K562 (cell line): Measurements from ENCODE around the gene NAE1. TPM values are rescaled to one million over a fixed set of nuclear protein-coding genes. Genes with fewer than 3 reads are reported as not detected.

Experiments used
- ADNP ChIP-seq: fragments of 200-800 bp; sonication (Bioruptor generic); IDR thresholded peaks from 2 replicates; pipeline ENCODE4 v1.6.1; 2016; ENCODE audit warnings: missing genetic modification characterization, missing compliant biosample characterization
- BRCA1 ChIP-seq, 2 experiments: fragments of 450-650 bp in 1 of 2; sonication (generic) in 1 of 2; formaldehyde crosslinking in 1 of 2; IDR thresholded peaks; 2 replicates each; pipeline versions ENCODE4 v1.5.0 to v1.6.1; 2017 to 2020; ENCODE audit warnings: mild to moderate bottlenecking in 1 of 2, missing genetic modification reagents in 1 of 2
- CBX1 ChIP-seq: sonication (generic); IDR thresholded peaks from 2 replicates; pipeline ENCODE4 v1.6.1; 2016; ENCODE audit warnings: antibody characterized with exemption, low read depth, mild to moderate bottlenecking
- GTF2A2 ChIP-seq: IDR thresholded peaks from 2 replicates; pipeline ENCODE4 v1.6.1; 2016; ENCODE audit warnings: mild to moderate bottlenecking, missing genetic modification characterization, missing compliant biosample characterization
- MAZ ChIP-seq, 2 experiments: fragments of 450-650 bp in 1 of 2; sonication (generic) in 1 of 2; formaldehyde crosslinking; IDR thresholded peaks in 1 of 2; conservative IDR thresholded peaks in 1 of 2; 2 replicates each; pipeline versions ENCODE4 v1.4.0 to v1.5.0; 2020; ENCODE audit warnings: mild to moderate bottlenecking in 1 of 2, missing genetic modification reagents in 1 of 2
- MCM5 ChIP-seq: fragments of 450-650 bp; IDR thresholded peaks from 2 replicates; pipeline ENCODE4 v1.6.1; 2016; ENCODE audit warnings: low read depth
- MYC ChIP-seq, 2 experiments: fragments of 250-450 bp in 1 of 2; sonication (Bioruptor Pico) in 1 of 2; IDR thresholded peaks; 2 replicates each; pipeline versions ENCODE4 v1.5.1 to v1.6.1; 2012 to 2021; ENCODE audit warnings: low read depth in 2 of 2, borderline replicate concordance in 1 of 2, improper control_type of control experiment in 1 of 2, low read length in 1 of 2, mild to moderate bottlenecking in 1 of 2, moderate library complexity in 1 of 2
- NONO ChIP-seq, 2 experiments: fragments of 200-400 bp in 1 of 2; fragments of 450-650 bp in 1 of 2; formaldehyde crosslinking in 1 of 2; IDR thresholded peaks; 2 replicates each; pipeline ENCODE4 v1.6.1; 2017; ENCODE audit warnings: low read depth in 2 of 2, mild to moderate bottlenecking in 2 of 2, moderate library complexity in 2 of 2, low read length in 1 of 2
- RAD51 ChIP-seq: fragments of 450-650 bp; IDR thresholded peaks from 2 replicates; pipeline ENCODE4 v1.7.1; 2016; ENCODE audit warnings: low read depth, mild to moderate bottlenecking, borderline replicate concordance
- RBM34 ChIP-seq: fragments of 200-400 bp; formaldehyde crosslinking; IDR thresholded peaks from 2 replicates; pipeline ENCODE4 v1.6.1; 2018; ENCODE audit warnings: low read length, borderline replicate concordance; ENCODE audit not compliant: insufficient read depth
- SAFB2 ChIP-seq: fragments of 200-400 bp; formaldehyde crosslinking; IDR thresholded peaks from 2 replicates; pipeline ENCODE4 v1.6.1; 2018; ENCODE audit warnings: borderline replicate concordance, low read length, low read depth, moderate library complexity; ENCODE audit not compliant: severe bottlenecking
- SRSF3 ChIP-seq: fragments of 200-400 bp; formaldehyde crosslinking; IDR thresholded peaks from 2 replicates; pipeline ENCODE4 v1.6.1; 2016; ENCODE audit warnings: mild to moderate bottlenecking, low read length, moderate library complexity; ENCODE audit not compliant: insufficient read depth
- XRCC4 ChIP-seq: IDR thresholded peaks from one replicate; pipeline ENCODE4 v1.6.1; 2011; ENCODE audit not compliant: insufficient read depth, insufficient read length; ENCODE audit errors: extremely low read depth
- ZFX ChIP-seq: sonication (generic); formaldehyde crosslinking; IDR thresholded peaks from 2 replicates; pipeline ENCODE4 v1.8.0; 2022; ENCODE audit warnings: mild to moderate bottlenecking, missing genetic modification reagents, moderate library complexity
- ZNF778 ChIP-seq: fragments of 450-650 bp; formaldehyde crosslinking; IDR thresholded peaks from 2 replicates; pipeline ENCODE4 v1.4.0; 2020; ENCODE audit warnings: mild to moderate bottlenecking, moderate library complexity
- ZZZ3 ChIP-seq: fragments of 450-650 bp; IDR thresholded peaks from 2 replicates; pipeline ENCODE4 v1.6.1; 2016; ENCODE audit warnings: antibody characterized with exemption, mild to moderate bottlenecking, moderate library complexity
- polyA plus RNA-seq, 8 experiments: library from polyadenylated mRNA; depleted of rRNA in 4 of 8; stranded (reverse) in 5 of 8; unstranded in 3 of 8; fragments of >200 nt; fragmentation: Nextera tagmentation in 2 of 8; fragmentation: Illumina TruSeq in 1 of 8; extraction: Ambion mirVana in 2 of 8; extraction: Trizol in 1 of 8; gene quantifications; 2 replicates each; pipeline versions ENCODE4 v1.2.1 to v1.2.3, GENCODE V29; 2011 to 2014; ENCODE audit warnings: inconsistent platforms in 1 of 8, missing spikeins in 1 of 8
- total RNA-seq, 7 experiments: library from RNA; depleted of rRNA in 6 of 7; stranded (reverse); fragments of >200 nt in 6 of 7; fragmentation: Illumina TruSeq in 2 of 7; extraction: Trizol in 2 of 7; gene quantifications; 2 replicates each; pipeline versions ENCODE4 v1.2.1 to v1.2.3, GENCODE V29; 2011 to 2021; ENCODE audit warnings: low replicate concordance in 1 of 7
- TF ChIP-seq, protein P1 (sequence below): sonication (generic); IDR thresholded peaks from 2 replicates; pipeline ENCODE4 v1.6.1; 2016
- TF ChIP-seq, protein P2 (sequence below): sonication (generic); formaldehyde crosslinking; IDR thresholded peaks from 2 replicates; pipeline ENCODE4 v1.9.0; 2022; ENCODE audit warnings: mild to moderate bottlenecking, missing genetic modification reagents
- TF ChIP-seq, protein P3 (sequence below): sonication (generic); formaldehyde crosslinking; IDR thresholded peaks from 2 replicates; pipeline ENCODE4 v1.5.0; 2020; ENCODE audit warnings: missing genetic modification reagents
- TF ChIP-seq, protein P4 (sequence below): fragments of 150-350 bp; IDR thresholded peaks from 2 replicates; pipeline ENCODE4 v1.6.1; 2014; ENCODE audit warnings: low read depth, mild to moderate bottlenecking, low read length, borderline replicate concordance

Gene NAE1
- total and polyA plus RNA-seq, 9 of the 15 experiments (the other 6 are each of a cell fraction or from before 2014, with no cell fraction given) = 165 to 294 (median 230) TPM

DNA sequence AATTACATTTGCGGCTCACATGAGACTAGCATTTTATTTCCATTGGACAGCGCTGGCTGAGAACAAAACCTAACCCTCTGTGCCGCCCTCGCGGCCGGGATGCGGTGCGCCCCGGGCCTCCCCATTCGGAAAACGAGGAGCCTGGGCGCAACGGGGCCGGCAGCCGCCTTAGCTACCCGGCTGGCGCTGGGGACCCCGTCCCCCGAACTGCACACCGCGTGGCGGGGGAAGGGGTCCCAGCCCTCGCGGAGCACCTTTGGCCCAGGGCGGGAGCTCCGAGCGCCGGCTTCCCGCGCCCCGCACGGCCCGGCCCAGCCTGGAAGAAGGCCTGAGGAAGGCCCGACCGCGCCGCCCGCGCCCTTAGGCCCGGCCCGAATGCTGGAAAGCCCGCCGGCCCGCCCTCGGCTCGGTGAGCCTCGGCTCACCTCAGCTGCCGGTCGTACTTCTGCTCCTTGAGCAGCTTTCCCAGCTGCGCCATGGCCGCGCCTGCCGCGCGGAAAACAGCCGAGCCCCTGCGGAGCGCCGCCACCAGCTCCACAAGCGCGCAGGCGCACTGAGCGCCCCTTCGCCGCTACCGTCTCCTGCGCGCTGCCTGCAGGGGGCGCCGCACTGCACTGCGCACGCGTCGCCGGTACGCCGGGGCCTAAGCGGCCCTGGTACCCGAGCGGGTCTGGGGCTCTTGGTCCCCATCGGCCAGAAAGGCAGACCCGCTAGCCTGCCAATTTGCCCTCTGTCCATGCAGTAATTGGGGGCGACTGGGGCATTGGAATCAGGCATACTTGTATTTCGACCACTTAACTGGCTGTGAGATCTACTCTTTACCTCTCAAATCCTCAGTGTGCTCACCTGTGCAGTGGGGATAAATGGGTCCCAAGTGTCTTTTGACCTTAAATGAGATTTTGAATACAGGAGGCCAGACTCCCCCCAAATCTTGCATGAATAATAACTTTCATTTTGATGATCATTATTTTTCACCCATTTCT, at the start of gene NAE1 (continued):
- TF ChIP-seq, protein P1, sequence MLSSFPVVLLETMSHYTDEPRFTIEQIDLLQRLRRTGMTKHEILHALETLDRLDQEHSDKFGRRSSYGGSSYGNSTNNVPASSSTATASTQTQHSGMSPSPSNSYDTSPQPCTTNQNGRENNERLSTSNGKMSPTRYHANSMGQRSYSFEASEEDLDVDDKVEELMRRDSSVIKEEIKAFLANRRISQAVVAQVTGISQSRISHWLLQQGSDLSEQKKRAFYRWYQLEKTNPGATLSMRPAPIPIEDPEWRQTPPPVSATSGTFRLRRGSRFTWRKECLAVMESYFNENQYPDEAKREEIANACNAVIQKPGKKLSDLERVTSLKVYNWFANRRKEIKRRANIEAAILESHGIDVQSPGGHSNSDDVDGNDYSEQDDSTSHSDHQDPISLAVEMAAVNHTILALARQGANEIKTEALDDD = no peak
- TF ChIP-seq ZFX (CRISPR knock-in tag) (peak; percentile 100), ZNF778 (CRISPR knock-in tag) (no peak), ADNP (tag) (peak; percentile 96), RBM34 (no peak), MCM5 (no peak), BRCA1 (IDR thresholded peaks at IDR 0.05) (no peak), BRCA1 (CRISPR knock-in tag; IDR thresholded peaks at IDR 0.05) (no peak), MYC (IDR thresholded peaks at IDR 0.05; ENCODE audit: low read depth, low read length) (peak; percentile 71), MYC (CRISPR knock-in tag; IDR thresholded peaks at IDR 0.05; ENCODE audit: borderline replicate concordance, low read depth) (no peak), SAFB2 (no peak), RAD51 (no peak), XRCC4 (no peak), GTF2A2 (tag) (no peak), MAZ (CRISPR knock-in tag; conservative IDR thresholded peaks at IDR 0.05 in 1 of 2, IDR thresholded peaks at IDR 0.05 in 1 of 2) (peak; percentile 70 to 79), ZZZ3 (no peak), SRSF3 (no peak), NONO (IDR thresholded peaks at IDR 0.05; ENCODE audit: low read depth in 2 of 2, low read length in 1 of 2) (peak; percentile 72 to 80; a peak in 3 of 4 replicates), CBX1 (peak; percentile 63)
- TF ChIP-seq, protein P2, sequence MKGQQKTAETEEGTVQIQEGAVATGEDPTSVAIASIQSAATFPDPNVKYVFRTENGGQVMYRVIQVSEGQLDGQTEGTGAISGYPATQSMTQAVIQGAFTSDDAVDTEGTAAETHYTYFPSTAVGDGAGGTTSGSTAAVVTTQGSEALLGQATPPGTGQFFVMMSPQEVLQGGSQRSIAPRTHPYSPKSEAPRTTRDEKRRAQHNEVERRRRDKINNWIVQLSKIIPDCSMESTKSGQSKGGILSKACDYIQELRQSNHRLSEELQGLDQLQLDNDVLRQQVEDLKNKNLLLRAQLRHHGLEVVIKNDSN (CRISPR knock-in tag) = no peak
- TF ChIP-seq, protein P3, sequence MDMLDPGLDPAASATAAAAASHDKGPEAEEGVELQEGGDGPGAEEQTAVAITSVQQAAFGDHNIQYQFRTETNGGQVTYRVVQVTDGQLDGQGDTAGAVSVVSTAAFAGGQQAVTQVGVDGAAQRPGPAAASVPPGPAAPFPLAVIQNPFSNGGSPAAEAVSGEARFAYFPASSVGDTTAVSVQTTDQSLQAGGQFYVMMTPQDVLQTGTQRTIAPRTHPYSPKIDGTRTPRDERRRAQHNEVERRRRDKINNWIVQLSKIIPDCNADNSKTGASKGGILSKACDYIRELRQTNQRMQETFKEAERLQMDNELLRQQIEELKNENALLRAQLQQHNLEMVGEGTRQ (CRISPR knock-in tag) = no peak
- TF ChIP-seq, protein P4, sequence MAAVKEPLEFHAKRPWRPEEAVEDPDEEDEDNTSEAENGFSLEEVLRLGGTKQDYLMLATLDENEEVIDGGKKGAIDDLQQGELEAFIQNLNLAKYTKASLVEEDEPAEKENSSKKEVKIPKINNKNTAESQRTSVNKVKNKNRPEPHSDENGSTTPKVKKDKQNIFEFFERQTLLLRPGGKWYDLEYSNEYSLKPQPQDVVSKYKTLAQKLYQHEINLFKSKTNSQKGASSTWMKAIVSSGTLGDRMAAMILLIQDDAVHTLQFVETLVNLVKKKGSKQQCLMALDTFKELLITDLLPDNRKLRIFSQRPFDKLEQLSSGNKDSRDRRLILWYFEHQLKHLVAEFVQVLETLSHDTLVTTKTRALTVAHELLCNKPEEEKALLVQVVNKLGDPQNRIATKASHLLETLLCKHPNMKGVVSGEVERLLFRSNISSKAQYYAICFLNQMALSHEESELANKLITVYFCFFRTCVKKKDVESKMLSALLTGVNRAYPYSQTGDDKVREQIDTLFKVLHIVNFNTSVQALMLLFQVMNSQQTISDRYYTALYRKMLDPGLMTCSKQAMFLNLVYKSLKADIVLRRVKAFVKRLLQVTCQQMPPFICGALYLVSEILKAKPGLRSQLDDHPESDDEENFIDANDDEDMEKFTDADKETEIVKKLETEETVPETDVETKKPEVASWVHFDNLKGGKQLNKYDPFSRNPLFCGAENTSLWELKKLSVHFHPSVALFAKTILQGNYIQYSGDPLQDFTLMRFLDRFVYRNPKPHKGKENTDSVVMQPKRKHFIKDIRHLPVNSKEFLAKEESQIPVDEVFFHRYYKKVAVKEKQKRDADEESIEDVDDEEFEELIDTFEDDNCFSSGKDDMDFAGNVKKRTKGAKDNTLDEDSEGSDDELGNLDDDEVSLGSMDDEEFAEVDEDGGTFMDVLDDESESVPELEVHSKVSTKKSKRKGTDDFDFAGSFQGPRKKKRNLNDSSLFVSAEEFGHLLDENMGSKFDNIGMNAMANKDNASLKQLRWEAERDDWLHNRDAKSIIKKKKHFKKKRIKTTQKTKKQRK = no peak
